ENCODE results near the gene BPNT1.
"Not testable (repeated sequence)": the region's sequence is repeated elsewhere in the genome, so short reads cannot be mapped to it uniquely, and the experiment has no call there.

The BPNT1 gene, protein sequence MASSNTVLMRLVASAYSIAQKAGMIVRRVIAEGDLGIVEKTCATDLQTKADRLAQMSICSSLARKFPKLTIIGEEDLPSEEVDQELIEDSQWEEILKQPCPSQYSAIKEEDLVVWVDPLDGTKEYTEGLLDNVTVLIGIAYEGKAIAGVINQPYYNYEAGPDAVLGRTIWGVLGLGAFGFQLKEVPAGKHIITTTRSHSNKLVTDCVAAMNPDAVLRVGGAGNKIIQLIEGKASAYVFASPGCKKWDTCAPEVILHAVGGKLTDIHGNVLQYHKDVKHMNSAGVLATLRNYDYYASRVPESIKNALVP

GRCh38 chr1:220089650-220090556 is at the start of gene BPNT1:
Gene BPNT1 (minus strand): TSS chr1:220089788. CDS start chr1:220079846, 9,942 bp downstream.
- DNase-seq (ENCODE audit: low read depth, low spot score) = peak; percentile 93

- no peak for DNase-seq (ENCODE audit: low read depth, low spot score)
These were observed 47.6 kb upstream of the BPNT1 start for GRCh38 chr1:220137019-220137786.

DNA sequence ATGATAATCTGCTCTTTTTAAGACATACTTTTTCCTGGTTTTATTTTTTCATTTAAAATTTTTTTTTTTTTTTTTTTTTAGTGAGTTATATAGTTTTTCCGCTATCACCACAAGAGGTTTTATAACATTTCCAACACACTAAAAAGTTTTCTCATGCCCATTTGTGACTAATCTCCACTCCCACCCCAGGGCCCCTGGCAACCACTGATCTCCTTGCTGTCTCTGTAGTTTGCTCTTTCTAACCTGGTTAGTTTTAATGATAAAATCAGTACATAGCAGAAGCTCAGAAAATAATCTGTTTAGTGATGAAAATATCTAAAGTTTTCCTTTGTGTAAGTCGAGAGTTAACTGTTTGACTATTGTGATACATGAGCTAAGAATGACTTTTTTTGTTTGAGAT is 46.2 kb upstream of the BPNT1 start:
- DNase-seq (ENCODE audit: low read depth, low spot score) = no peak

- no peak for DNase-seq (ENCODE audit: low read depth, low spot score)
These were observed 40.1 kb upstream of the BPNT1 start for GRCh38 chr1:220129479-220130210.

DNA sequence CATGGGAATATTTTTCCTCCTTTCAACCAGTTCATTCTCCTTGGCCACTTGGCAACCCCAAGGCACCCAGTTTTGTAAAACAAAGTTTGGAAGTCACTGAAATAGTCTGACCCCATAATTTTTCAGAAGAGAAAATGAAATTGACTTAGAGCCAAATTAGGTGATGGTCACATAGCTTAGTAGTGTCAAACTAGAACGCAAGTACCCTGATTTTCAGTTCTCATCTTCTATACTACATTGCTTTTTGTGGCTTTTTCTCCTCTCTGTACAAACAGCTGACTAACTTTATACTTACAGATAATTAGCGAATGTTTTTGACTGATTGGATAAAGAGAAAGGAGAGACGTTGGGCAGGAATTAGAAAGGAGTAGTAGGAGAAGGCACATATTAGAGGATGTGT is 37.5 kb upstream of the BPNT1 start:
- no peak for DNase-seq (ENCODE audit: low read depth, low spot score)

DNA sequence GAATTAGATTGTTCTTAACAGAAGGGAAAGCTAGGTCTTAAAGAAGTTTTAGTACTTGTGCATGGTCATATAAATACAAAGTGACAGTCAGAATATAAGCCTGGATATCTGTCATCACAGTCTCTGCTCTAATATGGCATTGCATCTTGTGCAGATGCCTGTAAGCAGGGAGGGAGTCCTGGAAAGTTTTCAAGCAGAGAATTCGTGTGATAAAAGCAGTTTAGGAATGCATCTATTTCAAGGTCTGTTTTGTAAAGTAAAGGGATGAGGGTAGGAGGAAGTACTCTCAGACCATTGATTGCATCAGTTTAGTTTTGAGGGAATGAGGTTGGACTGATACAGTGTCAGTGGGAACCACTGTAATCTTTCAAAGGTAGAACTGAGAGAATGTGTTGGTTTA is 35.0 kb upstream of the BPNT1 start:
- DNase-seq (ENCODE audit: low read depth, low spot score) = no peak

GRCh38 chr1:220123889-220124288 is 34.3 kb upstream of the BPNT1 start:
- no peak for DNase-seq (ENCODE audit: low read depth, low spot score)

DNA sequence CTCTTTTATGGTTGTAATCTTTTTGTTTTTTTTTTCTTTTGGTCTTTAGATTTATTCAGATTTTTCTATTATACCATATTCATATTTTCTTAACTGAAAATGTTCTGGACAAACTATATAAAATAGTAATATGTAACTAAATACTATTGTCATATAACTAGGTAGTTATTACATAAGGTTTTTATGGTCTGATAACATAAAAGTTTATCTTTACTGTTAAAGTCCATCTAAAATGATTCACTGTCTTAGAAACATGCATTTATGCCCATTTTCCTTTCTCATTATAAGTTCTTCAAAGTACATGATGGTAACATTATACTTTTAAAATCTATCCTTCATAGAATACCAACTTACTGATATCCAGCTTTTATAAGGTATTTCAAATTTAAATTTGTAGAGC is 33.5 kb upstream of the BPNT1 start:
- no peak for DNase-seq (ENCODE audit: low read depth, low spot score)

- no peak for DNase-seq (ENCODE audit: low read depth, low spot score)
These were observed 32.4 kb upstream of the BPNT1 start for GRCh38 chr1:220121791-220122530.

GRCh38 chr1:220119043-220119512 is 29.5 kb upstream of the BPNT1 start:
- no peak for DNase-seq (ENCODE audit: low read depth, low spot score)

- no peak for DNase-seq (ENCODE audit: low read depth, low spot score)
These were observed 23.6 kb upstream of the BPNT1 start for GRCh38 chr1:220113136-220113695.

- DNase-seq (ENCODE audit: low read depth, low spot score) = not testable (repeated sequence)
These were observed 23.0 kb upstream of the BPNT1 start for GRCh38 chr1:220112600-220112999.

GRCh38 chr1:220110473-220110872 is 20.9 kb upstream of the BPNT1 start:
- not testable (repeated sequence) for DNase-seq (ENCODE audit: low read depth, low spot score)

DNA sequence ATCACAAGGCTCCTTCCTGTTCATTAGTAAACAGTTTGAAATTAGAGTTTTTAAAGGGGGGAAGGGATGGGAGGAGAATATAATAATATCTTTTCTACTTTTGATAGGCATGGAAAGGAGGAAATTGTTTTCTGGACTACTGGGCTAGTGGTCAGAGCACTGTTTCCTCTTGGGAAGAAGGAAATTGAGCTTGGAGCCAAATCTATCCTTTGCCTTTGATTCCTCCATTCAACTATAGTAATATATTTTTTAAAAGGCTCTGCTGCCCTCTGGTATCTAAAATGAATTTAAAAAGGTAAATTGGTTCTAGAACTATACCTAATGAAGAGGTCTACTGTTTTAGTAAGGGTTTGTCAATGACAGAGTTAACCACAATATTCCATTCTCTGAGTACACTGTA is 10.2 kb upstream of the BPNT1 start:
- no peak for DNase-seq (ENCODE audit: low read depth, low spot score)

DNA sequence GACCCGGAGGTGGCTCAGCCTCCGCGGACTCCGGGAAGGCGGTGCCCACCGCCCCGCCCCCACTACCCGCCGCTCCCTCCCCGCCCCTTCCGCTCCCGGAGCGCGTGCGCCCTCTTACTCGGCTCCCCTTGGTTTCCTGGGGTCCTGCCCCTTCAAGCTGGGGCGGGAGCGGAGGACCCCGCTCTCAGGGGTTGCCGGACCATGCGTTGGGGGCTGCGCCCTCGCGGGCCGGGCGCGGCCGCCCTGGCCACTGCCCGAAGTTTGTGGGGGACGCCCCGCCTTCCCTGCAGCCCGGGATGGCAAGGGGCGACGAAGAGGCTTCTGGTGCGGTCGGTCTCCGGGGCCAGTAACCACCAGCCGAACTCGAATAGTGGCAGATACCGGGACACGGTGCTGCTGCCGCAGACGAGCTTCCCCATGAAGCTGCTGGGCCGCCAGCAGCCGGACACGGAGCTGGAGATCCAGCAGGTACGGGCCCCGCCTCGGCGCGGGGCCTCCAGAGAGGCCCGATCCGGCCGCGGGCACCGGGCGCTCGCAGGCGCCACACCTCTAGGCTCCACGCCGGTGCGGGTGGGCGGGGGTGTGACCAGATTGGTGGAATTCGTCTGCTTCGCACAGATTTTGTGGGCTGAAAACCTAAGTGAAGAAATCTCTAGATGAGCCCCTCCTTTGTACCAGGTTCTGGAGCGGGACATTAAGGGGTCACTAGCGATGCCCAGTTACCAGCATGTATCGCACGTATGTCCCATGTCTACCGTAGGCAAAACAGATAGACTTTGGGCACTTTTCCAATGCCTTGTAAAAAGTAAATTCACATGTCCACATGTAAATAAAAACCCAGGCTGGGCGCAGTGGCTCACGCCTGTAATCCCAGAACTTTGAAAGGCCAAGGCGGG is 4.7 kb upstream of the BPNT1 start, which contains the start of gene IARS2:
Gene IARS2, plus strand, starts transcription at position 117 of the 896 bp plus-strand sequence. Its CDS starts 85 bp downstream, at position 202.
- peak; percentile 87 for DNase-seq (ENCODE audit: low read depth, low spot score)

- DNase-seq (ENCODE audit: low read depth, low spot score) = no peak
These were observed 3.9 kb upstream of the BPNT1 start for GRCh38 chr1:220093361-220094015.

- DNase-seq (ENCODE audit: low read depth, low spot score) = no peak
These were observed 3.1 kb upstream of the BPNT1 start for GRCh38 chr1:220092694-220093093.

DNA sequence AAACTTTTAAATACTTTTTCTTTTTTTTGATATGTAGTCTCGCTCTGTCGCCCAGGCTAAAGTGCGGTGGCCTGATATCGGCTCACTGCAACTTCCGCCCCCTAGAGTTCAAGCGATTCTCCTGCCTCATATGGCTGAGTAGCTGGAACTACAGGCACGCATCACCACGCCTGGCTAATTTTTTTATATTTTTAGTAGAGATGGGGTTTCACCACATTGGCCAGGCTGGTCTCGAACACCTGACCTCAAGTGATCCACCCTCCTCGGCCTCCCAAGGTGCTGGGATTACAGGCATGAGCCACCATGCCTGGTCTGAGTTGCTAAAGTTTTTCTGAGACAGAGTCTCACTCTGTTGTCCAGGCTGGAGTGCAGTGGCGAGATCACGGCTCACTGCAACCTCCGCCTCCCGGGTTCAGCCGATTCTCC is 3.3 kb downstream of the BPNT1 start:
- DNase-seq (ENCODE audit: low read depth, low spot score) = not testable (repeated sequence)

All from activated naive CD8-positive, alpha-beta T cell treated with anti-CD3 and anti-CD28 coated beads, Interleukin-2, amount 50 U/mL, for 16 hours (primary cell).